ENCODE results near the gene PGAP3.

The PGAP3 gene

DNA sequence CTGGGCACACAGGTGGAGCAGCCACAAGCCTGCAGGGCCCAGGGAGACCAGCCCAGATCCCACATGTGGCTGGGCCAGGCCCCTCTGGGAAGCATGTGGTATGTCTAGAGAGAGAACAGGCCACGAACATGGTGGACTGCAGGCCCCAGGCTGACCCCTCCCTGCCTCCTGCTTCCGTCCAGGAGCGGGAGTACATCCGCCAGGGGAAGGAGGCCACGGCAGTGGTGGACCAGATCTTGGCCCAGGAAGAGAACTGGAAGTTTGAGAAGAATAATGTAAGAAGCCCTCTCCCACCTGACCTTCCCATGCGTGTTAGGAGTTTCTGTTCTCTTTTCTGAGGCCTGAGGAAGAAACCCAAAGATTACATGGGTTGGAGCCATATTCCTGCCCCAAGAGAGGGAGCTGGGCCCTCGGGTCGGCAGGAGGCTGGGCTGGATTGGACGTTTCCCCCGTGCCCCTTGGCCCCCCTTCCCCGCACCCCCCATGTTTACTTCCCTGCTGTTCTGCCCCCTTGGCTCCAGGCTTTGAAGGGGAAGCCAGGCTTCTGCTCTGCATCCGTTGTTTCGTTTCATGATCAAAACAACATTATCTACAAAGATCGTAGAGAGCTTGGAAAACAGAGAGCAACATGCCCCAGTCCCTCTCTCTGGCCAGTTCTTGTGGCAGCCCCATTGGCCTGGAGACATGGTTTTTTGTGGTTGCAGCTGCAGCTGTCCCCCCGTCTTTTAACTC lies 28.4 kb downstream of the PGAP3 start:
- no peak for DNase-seq (ENCODE audit: low read depth)

DNA sequence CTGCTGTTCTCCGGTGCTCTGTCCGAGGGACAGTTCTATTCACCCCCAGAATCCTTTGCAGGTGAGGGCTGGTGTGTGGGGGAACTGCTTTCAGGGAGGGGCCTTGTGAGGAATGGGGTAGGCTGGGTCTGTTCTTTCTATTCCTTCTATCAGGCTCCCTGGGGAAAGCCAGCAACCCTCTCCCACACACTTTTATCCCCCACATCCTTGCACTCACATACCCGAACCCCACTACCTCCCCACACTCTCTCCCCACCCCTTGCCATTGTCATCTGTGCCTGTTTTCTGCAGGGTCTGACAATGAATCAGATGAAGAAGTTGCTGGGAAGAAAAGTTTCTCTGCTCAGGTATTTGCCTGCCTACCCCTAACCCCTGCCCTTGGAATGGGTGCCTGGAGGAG lies 29.1 kb downstream of the PGAP3 start:
- no peak for DNase-seq (ENCODE audit: low read depth)

DNA sequence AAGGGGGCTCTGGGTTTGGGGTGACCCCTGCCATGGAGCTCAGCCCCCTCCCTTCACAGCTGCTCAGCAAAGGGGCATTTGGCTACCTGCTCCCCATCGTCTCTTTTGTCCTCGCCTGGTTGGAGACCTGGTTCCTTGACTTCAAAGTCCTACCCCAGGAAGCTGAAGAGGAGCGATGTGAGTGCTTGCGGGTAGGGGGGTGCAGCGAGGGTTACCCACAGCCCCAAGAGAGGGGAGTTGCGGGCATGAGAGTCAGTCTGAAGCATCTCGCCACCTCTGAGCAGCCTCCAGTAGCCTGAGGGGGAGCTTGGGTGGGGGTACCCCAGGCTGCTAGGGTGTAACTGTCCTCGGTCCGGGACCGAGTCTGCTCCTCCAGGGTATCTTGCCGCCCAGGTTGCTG lies 29.5 kb downstream of the PGAP3 start:
- DNase-seq (ENCODE audit: low read depth): no peak

DNA sequence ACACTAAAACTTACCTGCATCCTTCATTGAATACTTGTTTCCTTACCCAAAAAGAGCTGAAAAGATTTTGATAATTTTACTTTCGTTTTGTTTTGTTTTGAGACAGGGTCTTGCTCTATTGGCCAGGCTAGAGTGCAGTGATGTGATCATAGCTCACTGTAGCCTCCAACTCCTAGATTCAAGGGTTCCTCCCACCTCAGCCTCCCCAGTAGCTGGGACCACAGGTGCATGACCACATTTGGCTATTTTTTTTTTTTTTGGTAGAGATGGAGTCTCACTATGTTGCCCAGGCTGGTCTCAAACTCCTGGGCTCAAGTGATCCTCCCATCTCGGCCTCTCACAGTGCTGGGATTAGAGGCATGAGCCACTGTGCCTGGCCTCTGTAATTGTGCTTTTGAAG lies 32.8 kb downstream of the PGAP3 start:
- no peak for DNase-seq (ENCODE audit: low read depth)

DNA sequence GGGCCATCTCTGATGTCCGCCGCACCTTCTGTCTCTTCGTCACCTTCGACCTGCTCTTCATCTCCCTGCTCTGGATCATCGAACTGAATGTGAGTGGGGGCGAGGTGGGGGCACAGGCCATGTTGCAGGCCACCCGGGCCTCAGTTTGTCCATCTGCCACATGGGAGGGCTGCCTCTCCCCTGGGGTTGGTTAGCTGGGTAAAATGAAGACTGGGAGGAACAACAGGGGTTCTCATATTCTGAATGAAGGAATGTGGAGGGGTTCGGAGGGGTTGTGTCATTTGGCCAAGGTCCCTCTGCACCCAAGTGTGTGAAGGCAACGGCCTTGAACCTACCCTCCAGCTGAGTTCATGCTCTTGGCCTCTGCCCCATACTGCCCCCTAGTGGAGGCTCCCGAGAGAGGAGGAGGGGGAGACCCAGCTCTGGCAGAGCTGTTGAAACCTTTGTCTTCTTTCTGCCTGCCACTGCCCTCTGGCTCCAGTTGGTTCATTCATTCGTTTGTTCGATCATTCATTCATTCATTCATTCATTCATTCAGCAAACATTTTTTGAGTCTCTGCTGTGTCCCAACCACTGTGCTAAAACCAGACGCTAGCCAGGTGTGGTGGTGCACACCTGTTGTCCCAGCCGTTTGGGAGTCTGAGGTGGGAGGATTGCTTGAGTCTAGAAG lies 34.1 kb downstream of the PGAP3 start:
- no peak for DNase-seq (ENCODE audit: low read depth)

DNA sequence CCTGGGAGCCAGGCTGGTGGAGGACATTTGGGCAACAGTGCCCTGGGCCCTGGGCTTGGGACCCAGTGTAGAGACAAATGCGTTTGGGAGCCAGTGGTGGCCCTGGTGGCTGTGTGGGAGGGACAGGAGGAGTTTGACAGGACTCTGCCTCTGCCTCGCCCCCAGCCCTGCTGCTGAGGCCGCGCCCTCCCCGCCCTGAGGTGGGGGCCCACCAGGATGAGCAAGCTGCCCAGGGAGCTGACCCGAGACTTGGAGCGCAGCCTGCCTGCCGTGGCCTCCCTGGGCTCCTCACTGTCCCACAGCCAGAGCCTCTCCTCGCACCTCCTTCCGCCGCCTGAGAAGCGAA lies 34.6 kb downstream of the PGAP3 start:
- no peak for DNase-seq (ENCODE audit: low read depth)

DNA sequence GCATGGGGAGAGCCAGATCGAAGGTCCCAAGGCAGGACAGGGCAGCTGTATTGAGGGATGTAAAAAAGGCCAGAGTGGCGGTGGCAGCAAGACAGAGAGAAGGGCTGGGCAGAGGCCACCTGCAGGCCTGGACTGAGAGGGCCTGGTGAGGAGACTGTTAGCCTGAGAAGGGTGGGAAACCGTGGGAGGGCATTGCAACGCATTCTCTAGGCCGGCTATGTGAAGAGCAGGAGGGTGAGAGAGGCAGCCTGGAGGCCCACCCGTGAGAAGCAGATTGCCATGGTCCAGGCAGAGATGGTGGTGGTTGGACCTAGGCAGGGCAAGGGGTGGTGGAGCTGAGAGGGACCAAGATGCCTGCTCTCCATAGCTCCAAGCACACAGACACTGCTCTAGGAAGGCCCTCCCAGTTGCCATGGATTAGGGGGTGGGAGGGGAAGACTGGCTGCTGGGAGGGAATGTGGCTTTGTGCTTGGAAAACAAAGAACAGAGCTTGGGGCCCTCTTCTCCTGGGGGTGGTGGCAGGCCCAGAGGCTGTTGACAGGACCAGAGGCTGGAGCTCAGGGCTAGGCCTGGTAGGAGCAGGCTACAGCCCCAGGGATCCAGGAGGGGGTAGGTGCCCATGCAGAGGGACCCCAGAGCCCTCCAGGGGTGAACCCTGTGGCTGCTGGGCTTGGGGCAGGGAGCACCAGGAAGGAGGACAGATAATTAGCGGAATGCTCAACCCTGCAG lies 35.1 kb downstream of the PGAP3 start:
- no peak for DNase-seq (ENCODE audit: low read depth)

DNA sequence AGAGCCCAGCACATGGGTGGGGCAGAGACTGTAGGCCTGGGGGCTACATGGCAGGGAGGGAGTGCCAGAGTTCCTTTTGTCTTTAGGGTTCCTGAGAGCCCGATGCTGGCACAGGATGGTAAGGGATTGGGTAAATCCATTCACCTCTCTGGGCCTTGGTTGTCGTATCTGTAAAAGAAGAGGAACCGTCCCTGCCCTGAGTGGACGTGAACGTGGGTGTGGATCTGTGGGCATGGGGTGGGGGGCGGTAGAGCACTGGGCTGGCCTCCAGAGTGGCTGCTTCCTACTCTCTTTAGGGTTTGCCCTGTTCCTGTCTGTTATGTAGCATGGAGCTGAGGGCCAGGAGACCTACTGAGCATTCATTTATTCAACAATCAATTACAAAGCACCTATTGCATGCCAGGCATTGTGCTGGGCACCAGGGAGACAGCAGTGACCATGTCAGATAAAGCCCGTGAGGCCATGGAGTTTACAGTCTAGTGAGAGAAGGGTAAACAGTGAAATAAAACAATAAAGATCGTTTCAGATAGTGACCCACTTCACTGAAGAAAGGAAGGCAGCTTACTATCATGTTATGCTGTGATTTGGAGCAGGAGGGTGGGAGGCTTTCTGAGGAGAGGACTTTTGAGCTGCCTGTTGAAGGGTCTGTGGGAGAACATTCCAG lies 35.8 kb downstream of the PGAP3 start:
- DNase-seq (ENCODE audit: low read depth): no peak

DNA sequence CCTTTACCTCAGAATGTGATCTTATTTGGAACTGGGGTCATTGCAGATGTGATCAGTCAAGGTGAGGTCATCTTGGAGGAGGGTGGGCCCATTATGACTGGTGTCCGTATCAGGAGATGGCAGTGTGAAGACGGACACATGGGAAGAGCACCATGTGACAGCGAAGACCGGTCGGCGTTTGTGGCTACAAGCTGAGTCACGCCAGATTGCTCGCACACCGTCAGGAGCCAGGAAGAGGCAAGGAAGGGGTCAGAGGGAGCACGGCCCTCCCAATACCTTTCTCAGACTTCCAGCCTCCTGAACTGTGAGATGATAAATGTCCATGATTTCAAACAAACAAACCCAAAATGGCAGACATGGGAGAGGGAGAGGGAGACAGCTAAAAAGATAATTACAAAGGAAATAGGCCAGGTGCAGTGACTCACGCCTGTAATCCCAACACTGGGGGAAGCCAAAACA lies 37.7 kb downstream of the PGAP3 start:
- no peak for DNase-seq (ENCODE audit: low read depth)

DNA sequence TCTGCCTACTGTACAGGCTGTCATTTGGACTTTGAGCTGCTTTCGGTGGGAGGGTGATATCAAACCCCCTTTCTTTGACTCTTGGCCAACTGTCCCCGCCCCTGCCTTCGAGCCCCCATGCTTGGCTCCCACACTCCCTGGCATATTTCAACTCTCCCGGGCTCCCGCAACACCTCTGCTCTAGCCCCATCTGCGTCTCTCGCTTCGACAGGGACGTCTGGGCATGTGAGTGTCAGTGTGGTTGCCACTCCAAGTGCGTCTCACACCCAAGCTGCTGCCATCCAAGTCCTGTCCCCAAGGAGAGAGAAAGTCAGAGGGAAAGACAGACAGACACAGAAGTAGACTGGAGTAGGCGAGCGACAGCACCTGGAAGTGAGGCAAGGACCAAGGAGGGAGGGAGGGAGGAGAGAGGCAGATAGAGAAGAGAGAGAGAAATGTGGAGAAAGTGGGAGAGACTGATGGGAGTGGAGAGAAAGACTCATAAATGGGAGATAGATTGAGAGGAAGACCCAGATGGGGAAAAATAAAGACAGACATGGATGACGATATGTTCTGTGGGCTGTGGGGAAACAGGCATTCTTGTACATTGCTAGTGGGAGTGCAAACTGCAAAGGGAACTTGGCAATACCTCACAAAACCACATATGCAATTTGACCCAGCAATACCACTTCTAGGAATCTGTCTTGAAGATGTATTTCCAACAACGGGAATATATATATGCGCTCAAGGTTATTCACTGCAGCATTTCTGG lies 39.1 kb downstream of the PGAP3 start:
- no peak for DNase-seq (ENCODE audit: low read depth)

DNA sequence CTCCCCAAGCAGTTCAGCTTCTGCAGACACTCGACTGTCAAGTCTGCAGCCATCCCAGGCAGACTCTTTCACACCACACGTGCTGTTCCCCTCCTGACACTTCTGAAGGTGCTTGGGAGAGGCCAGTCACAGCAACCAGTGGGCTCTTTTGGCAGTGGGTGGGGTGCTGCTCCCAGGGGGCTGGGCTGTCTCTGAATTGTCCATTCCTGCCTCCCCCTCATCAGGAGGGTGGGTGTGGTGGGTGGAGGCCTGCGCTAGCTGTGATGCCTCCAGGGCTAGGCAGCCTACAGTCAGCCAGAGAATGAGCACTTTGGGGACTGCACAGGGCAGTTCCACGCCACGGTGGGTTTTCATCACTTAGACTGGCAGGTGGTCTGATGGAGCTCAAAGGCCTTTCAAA lies 40.6 kb downstream of the PGAP3 start:
- DNase-seq (ENCODE audit: low read depth): no peak

DNA sequence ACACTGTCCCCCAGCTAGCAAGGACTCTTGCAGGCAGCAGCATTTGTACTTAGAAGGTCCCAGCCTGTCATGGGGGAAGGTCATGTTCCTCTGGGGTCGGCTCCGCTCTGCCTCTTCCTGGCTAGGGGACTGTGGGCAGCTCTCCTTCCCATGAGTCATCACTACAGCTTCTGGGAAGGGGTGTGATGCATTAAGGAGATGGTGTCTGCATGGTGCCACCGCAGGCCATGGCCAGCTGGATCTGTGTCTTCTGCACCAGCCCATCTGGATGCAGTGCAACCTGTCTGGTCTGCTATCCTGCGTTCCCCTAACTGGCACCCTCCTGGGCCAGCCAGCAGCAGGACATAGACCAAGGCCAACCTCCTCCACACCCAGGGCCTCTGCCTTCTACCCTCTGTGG lies 44.6 kb downstream of the PGAP3 start:
- DNase-seq (ENCODE audit: low read depth): no peak

DNA sequence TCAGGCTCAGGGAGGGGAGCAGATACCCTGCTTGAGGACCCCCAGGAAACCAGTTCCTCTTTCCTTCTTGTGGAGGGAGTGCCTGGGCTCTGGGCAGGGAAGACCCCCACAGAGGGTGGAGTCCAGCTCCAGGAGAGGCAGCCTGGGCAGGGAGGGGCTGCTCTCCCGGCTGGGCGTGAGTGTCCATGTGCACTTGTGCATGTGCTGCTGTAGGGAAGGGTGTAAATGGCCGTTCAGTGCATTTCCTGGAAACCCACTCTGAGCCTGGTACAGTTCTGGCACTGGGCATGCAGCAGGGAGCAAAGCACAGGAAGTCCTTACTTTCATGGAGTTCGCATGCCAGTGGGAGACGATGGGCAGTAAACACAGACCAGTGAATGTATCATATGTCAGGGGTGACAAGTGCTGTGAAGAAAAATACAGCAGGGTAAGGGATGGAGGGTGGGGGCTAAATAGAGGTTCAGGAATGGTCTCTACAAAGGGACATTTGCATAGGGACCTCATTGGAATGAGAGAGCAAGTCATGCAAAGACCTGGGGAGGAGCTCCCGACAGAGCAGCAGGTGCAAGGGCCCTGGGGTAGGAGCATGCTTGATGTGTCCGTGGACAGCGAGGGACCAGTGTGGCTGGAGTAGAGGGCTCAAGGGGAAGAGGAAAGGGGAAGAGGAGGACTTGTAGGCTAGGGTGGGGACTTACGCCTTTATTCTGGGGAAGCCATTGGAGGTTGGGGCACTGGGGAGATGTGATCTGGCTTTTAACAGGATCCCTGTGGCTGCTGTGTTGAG lies 45.4 kb downstream of the PGAP3 start:
- no peak for DNase-seq (ENCODE audit: low read depth)

DNA sequence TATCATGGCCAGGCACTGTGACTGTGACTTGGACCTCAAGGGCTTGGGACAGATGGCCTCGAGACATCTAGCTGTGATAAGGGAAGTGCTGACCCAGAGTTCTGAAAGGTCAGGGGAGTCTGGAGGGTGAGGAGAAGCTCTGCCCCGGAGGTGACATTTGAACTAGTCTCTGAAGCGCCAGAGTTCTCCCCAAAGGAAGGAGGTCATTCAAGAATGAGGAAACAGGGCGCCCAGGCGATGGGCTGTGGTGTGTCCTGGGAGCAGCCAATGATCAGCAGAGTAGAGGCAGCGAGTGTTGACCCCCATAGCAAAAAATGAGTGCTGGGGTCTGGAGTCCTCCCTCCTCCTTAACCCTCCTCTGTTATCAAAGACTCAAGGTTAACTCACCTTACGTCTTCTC lies 46.0 kb downstream of the PGAP3 start:
- no peak for DNase-seq (ENCODE audit: low read depth)

DNA sequence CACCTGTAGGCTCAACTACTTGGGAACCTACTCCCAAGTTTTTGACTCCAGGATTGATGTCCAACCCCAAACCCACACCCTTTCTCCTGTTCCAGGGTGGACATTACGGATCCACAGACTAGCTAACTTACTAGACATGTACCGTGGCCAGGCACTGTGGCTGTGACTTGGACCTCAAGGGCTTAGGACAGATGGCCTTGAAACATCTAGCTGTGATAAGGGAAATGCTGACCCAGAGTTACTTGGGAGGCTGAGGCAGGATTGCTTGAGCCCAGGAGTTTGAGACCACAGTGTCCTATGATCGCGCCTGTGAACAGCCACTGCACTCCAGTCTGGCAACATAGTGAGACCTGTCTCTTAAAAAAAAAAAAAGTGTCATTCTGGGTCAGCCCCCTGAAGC lies 46.8 kb downstream of the PGAP3 start:
- DNase-seq (ENCODE audit: low read depth): no peak

DNA sequence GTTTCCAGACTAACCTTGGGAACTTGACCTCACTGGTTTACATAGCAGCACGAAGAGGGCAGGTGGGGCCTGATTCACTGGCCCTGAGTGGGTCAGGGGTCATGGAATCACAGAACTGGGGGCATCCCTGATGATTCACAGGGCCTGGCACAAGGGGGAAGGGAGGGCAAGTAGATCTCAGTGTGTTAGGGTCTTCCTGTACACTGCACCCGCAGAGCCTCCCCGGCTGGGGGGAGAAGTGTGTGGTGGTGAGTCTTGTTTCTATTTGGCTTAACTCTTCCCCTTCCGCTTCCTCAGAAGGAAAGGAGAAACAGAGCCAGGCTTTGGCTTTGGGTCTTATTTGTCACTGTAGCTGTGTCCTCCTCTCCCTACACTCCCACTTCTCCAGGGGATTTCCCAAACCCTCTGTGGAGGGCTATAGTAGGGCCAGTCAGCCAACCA lies 47.2 kb downstream of the PGAP3 start:
- no peak for DNase-seq (ENCODE audit: low read depth)

DNA sequence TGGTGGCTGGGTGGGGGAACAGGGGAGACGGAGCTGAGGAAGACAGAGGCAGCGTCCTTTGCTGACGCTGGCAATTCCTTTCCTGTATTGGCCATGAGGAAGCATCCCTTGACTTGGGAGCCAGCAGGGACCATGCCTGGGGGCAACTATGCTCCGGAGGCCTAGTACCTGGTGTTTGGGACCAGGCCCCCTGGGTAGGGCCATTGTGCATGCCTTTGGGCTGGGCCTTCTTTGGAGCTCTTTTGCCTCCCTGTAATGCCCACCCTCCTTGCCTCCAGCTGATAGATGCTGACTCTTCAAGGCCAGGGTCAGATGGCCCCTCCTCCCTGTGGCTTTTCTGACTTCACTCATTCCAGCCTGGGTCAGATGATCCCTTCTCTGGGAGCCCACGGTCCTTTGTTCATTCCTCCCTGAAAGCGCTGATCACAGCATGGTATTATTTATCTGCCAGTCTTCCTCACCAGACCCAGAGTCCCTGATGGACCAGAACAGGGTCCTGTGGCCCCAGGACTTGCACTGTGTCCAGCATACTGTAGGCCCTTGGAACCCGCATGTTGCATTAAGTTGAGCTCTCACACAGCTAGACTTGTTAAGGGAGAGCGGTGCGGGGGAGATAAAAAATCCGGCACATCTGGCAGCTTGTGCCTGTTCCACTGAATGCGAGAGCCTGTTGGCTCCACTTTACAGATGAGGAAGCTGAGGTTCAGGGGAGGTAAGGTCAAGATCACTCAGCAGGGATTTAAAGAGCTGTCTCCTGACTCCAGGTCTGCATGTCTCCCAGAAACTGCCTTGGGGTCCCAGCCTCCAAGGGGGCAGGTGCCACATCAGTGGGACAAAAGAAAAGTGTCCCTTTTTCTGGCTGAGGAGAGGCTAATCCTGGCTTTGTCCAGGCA lies 48.0 kb downstream of the PGAP3 start:
- no peak for DNase-seq (ENCODE audit: low read depth)

DNA sequence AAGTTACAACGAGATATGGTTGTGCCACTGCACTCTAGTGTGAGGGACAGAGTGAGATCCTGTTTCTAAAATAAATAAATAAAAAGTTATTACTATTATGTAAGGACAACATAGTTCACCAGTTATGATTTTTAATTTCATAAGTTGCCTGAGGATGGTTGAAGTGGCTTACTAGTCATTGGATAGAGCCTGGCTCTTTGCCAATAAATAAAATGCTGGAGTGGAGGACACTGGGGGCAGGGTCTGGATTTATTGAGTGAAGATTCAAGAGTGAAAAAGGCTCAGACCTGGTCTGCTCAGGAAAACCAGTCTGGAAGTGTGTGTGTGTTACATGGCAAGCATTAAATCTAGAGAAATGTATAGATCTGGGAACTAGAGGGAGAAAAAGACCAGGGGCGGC lies 48.8 kb downstream of the PGAP3 start:
- DNase-seq (ENCODE audit: low read depth): no peak

DNA sequence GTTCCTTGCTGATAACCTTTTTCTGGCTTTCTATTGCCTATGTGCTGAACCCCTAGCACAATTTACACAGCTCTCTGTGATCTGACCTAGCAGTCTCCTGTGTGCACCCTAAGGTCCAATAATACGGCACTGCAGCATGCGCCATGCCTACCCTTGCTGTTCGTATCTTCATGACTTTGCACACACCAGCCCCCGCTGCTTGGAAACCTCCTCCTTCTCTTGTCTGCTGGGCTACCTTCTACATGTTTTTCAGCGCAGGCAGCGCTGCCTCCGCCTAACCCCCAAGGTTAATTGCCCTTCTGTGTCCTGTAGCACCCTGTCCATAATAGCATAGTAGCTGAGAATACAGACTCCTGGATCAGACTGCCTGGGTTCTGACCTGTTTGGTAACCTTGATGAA lies 49.5 kb downstream of the PGAP3 start:
- DNase-seq (ENCODE audit: low read depth): no peak

All from GM04503 (cell line).